ENCODE data around the gene DOCK3.
"Not testable (repeated sequence)": the region's sequence is repeated elsewhere in the genome, so short reads cannot be mapped to it uniquely, and the experiment has no call there.

The DOCK3 gene

GRCh38 chr3:50676031-50676705 is 1.4 kb downstream of the DOCK3 start:
- DNase-seq = no peak

GRCh38 chr3:50687127-50687751 is 12.5 kb downstream of the DOCK3 start:
- no peak for DNase-seq

GRCh38 chr3:50687916-50688315 is 13.2 kb downstream of the DOCK3 start:
- DNase-seq = no peak

- not testable (repeated sequence) for DNase-seq
Measured at GRCh38 chr3:50688602-50689001, 13.9 kb downstream of the DOCK3 start.

GRCh38 chr3:50689558-50689957 is 14.8 kb downstream of the DOCK3 start:
- no peak for DNase-seq

- DNase-seq = no peak
Measured at GRCh38 chr3:50695031-50695430, 20.3 kb downstream of the DOCK3 start.

GRCh38 chr3:50696276-50696675 is 21.5 kb downstream of the DOCK3 start:
- no peak for DNase-seq

GRCh38 chr3:50698269-50698668 is 23.5 kb downstream of the DOCK3 start:
- no peak for DNase-seq

- DNase-seq = peak in 1 of 4 experiments; percentile 7
Measured at GRCh38 chr3:50708620-50709019, 33.9 kb downstream of the DOCK3 start.

GRCh38 chr3:50714946-50715345 is 40.2 kb downstream of the DOCK3 start:
- DNase-seq = peak in 2 of 4 experiments; percentile 3 to 10

GRCh38 chr3:50724831-50725230 is 50.1 kb downstream of the DOCK3 start:
- no peak for DNase-seq

GRCh38 chr3:50734985-50735384 is 60.3 kb downstream of the DOCK3 start:
- no peak for DNase-seq

GRCh38 chr3:50737193-50737905 is 62.6 kb downstream of the DOCK3 start:
- no peak for DNase-seq

GRCh38 chr3:50737906-50738598 is 63.3 kb downstream of the DOCK3 start:
- no peak for DNase-seq

GRCh38 chr3:50743643-50744042 is 68.9 kb downstream of the DOCK3 start:
- no peak for DNase-seq

- no peak for DNase-seq
Measured at GRCh38 chr3:50749822-50750221, 75.1 kb downstream of the DOCK3 start.

- DNase-seq = no peak
Measured at GRCh38 chr3:50759015-50759414, 84.3 kb downstream of the DOCK3 start.

- DNase-seq = no peak
Measured at GRCh38 chr3:50777680-50778079, 103.0 kb downstream of the DOCK3 start.

GRCh38 chr3:50781766-50782165 is 107.0 kb downstream of the DOCK3 start:
- DNase-seq = not testable (repeated sequence)

GRCh38 chr3:50786631-50787030 is 111.9 kb downstream of the DOCK3 start:
- DNase-seq = peak in 2 of 4 experiments; percentile 10

GRCh38 chr3:50790894-50791293 is 116.2 kb downstream of the DOCK3 start:
- not testable (repeated sequence) for DNase-seq

GRCh38 chr3:50792568-50792967 is 117.8 kb downstream of the DOCK3 start:
- no peak for DNase-seq

- DNase-seq = not testable (repeated sequence)
Measured at GRCh38 chr3:50803805-50804204, 129.1 kb downstream of the DOCK3 start.

Data from suppressor macrophage (primary cell).